SW 1271 (cell line): Measurements from ENCODE around the gene COL9A1.

ENCODE experiments used
- DNase-seq, 2 experiments: peaks; one replicate each; lab custom pipeline; 2025; lab: John Stamatoyannopoulos, UW

COL9A1 gene

DNA sequence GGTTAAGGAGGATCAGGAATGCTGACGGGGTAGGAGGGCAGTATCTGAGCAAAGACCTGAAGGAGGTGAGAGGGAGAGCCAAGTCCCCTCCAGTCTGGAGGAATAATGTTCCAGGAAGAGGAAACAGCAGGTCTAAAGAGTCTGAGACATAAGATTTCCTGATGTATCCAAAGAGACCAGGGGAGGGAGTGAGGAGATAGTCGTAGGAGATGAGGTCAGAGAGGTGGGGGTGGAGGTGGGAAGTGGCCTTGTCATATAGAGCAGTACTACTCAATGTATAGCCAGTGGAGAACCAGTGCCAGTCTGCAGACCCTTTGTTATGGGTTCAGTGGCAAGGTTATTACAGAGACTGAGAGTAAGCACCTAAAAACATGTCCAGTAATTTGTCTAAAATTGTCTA lies 130.6 kb downstream of the COL9A1 start:
- no peak for DNase-seq

DNA sequence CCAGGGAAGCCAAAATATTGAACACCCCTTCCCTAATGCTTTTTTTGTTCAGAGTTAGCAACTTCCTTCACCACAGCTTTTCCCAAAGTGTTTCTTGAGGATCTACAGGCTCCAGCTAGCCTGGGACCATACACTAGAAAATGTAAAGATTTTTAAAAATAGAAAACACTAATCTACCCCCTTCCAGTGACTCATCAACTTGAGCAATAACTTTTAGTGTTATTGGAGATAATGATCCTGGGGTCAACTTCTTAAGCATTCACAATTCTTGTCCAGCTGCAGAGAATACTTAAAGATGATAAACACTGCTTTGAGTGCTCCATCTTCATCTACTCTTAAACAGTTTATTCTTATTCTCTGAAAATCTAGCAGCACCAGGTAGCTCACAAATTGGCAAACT lies 131.6 kb downstream of the COL9A1 start:
- no peak for DNase-seq

DNA sequence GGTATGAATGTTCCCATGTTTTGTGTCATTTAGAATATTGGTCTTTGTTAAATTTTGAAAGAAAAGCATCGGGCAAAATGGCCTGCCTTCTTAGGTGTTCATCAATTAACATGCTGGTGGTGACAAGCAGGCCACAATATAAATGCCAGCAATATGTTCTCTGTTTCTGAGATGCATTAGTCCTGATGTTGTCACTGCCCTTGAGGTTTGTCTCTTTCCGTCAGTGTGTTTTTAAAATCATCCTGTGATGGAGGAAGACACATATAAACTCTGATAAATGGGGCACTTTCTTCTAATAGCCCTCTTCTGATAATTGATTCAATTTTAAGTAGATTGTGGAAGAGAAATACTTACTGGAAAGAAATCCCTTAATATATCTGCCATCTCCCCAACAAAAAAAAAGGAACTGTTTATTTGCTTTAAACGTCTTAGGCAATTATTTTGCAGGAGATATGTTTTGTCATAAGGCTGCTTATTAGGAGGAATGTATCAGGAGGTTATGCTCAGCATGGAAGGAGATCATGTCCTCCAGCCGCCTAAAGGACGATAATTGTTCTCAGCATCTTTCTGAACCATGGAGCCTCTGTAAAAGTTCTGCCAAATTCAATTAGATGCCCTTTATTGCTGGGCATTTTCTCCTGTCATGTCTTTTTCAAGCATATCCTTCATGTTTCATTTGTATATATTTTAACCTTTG lies 134.1 kb downstream of the COL9A1 start:
- no peak for DNase-seq
